Endodermal cell (in vitro differentiated cells): ENCODE data around the gene PSEN1. TPM values are rescaled to one million over a fixed set of nuclear protein-coding genes. Genes with fewer than 3 reads are reported as not detected.

Source experiments
- DNase-seq: peaks from one replicate; pipeline ENCODE4 v3.0.0-alpha.2; 2017
- H3K27ac ChIP-seq: 2 replicates; pipeline ENCODE4 v1.5.1; 2013; ENCODE audit warnings: mild to moderate bottlenecking, low read depth, low read length, moderate library complexity
- H3K27me3 ChIP-seq: 2 replicates; pipeline ENCODE4 v1.6.1; 2013; ENCODE audit warnings: mild to moderate bottlenecking, low read length, moderate library complexity; ENCODE audit not compliant: insufficient read depth, control insufficient read depth, poor library complexity, severe bottlenecking
- H3K36me3 ChIP-seq: 2 replicates; pipeline ENCODE4 v1.7.0; 2013; ENCODE audit warnings: mild to moderate bottlenecking, low read length, moderate library complexity; ENCODE audit not compliant: control insufficient read depth, insufficient read depth
- H3K4me1 ChIP-seq: one replicate; pipeline ENCODE4 v1.7.0; 2013; ENCODE audit warnings: low read length; ENCODE audit not compliant: control insufficient read depth, insufficient read depth
- H3K4me3 ChIP-seq: 2 replicates; pipeline ENCODE4 v1.5.1; 2013; ENCODE audit warnings: mild to moderate bottlenecking, low read length, moderate library complexity
- H3K9ac ChIP-seq: 2 replicates; pipeline ENCODE4 v1.6.1; 2013; ENCODE audit warnings: mild to moderate bottlenecking, low read length, moderate library complexity; ENCODE audit not compliant: poor library complexity, severe bottlenecking; ENCODE audit errors: extremely low read depth
- H3K9me3 ChIP-seq: 2 replicates; pipeline ENCODE4 v1.6.1; 2013; ENCODE audit warnings: mild to moderate bottlenecking, low read length, moderate library complexity; ENCODE audit not compliant: control insufficient read depth
- H3K27ac Mint-ChIP-seq: 2 replicates; pipeline ENCODE4 v1.8.0; 2020; ENCODE audit warnings: mixed read lengths
- H3K27me3 Mint-ChIP-seq: 2 replicates; pipeline ENCODE4 v1.8.0; 2021; ENCODE audit warnings: mild to moderate bottlenecking, mixed read lengths; ENCODE audit not compliant: insufficient read depth
- H3K36me3 Mint-ChIP-seq: 2 replicates; pipeline ENCODE4 v1.8.0; 2020; ENCODE audit warnings: low read depth, mixed read lengths
- H3K4me1 Mint-ChIP-seq: 2 replicates; pipeline ENCODE4 v1.8.0; 2020; ENCODE audit warnings: mixed read lengths
- H3K4me3 Mint-ChIP-seq: 2 replicates; pipeline ENCODE4 v1.8.0; 2020; ENCODE audit warnings: mild to moderate bottlenecking, moderate library complexity, mixed read lengths
- H3K9me3 Mint-ChIP-seq: 2 replicates; pipeline ENCODE4 v1.8.0; 2020; ENCODE audit warnings: mild to moderate bottlenecking, mixed read lengths
- CTCF ChIP-seq: fragments of 200-600 bp; sonication (generic); conservative IDR thresholded peaks from 2 replicates; pipeline ENCODE4 v1.5.0; 2021; ENCODE audit warnings: antibody characterized with exemption, mild to moderate bottlenecking
- WGBS, 2 experiments: methylation state at CpG; one replicate each; pipeline versions ENCODE4 v1.1.5 to v1.1.7; 2013; ENCODE audit warnings: missing lambda C conversion rate in 2 of 2, mixed read lengths in 1 of 2; ENCODE audit not compliant: insufficient coverage in 1 of 2, insufficient read length in 1 of 2; 5-methylcytosine and 5-hydroxymethylcytosine counted together
- total RNA-seq, 2 donors: library from RNA; stranded (reverse); fragmentation: NEBNext Ultra II Directional in 1 of 2; extraction: Animal tissue kit (Norgen Biotek cat#: 25700) in 1 of 2; gene quantifications; 2 replicates in 1 of 2; 3 replicates in 1 of 2; pipeline ENCODE4 v1.2.1, GENCODE V29; 2021

Gene PSEN1
- total RNA-seq, 2 donors from 2014 or later = 45.7 to 49.9 TPM

- WGBS, 2 experiments = 87 to 100% methylated on average over 2 to 10 of the region's 10 CpGs
- H3K9ac ChIP-seq = no peak overlapping the region
- no peak overlapping the region for H3K27ac Mint-ChIP-seq
These were observed 117.0 kb downstream of the PSEN1 start for GRCh38 chr14:73253323-73253610.

GRCh38 chr14:73253721-73254120 lies 117.4 kb downstream of the PSEN1 start:
- no peak overlapping the region for H3K27ac Mint-ChIP-seq

More at GRCh38 chr14:73253323-73253610, 117.0 kb downstream of the PSEN1 start:
- H3K4me3 ChIP-seq = no peak overlapping the region
- DNase-seq = no peak
- no peaks in the 10 kb centered on the region for H3K27me3 Mint-ChIP-seq
- no peaks in the 10 kb centered on the region for H3K27me3 ChIP-seq
- no peaks in the 10 kb centered on the region for H3K4me1 ChIP-seq
- H3K4me3 Mint-ChIP-seq = no peak overlapping the region
- no peaks in the 10 kb centered on the region for H3K9me3 ChIP-seq
- no peaks in the 10 kb centered on the region for H3K4me1 Mint-ChIP-seq
- no peak for TF ChIP-seq CTCF
- H3K36me3 Mint-ChIP-seq = peaks cover 4% of the 10 kb centered on the region
- no peaks in the 10 kb centered on the region for H3K36me3 ChIP-seq
- H3K9me3 Mint-ChIP-seq = no peaks in the 10 kb centered on the region
- H3K27ac ChIP-seq = no peak overlapping the region

GRCh38 chr14:73254247-73255004 lies 118.1 kb downstream of the PSEN1 start:
- peaks cover 4% of the 10 kb centered on the region for H3K36me3 Mint-ChIP-seq
- WGBS, 2 experiments = 93 to 94% methylated on average over 23 to 28 of the region's 28 CpGs
- peak; percentile 43 for DNase-seq

More at GRCh38 chr14:73253721-73254120, 117.4 kb downstream of the PSEN1 start:
- Histone ChIP-seq H3K36me3 (no peaks in the 10 kb centered on the region), H3K4me3 (no peak overlapping the region), H3K27ac (no peak overlapping the region), H3K9ac (no peak overlapping the region), H3K9me3 (no peaks in the 10 kb centered on the region), H3K27me3 (no peaks in the 10 kb centered on the region), H3K4me1 (no peaks in the 10 kb centered on the region)
- Mint-ChIP-seq H3K27me3 (no peaks in the 10 kb centered on the region), H3K9me3 (no peaks in the 10 kb centered on the region), H3K4me3 (no peak overlapping the region), H3K4me1 (no peaks in the 10 kb centered on the region), H3K36me3 (peaks cover 4% of the 10 kb centered on the region)
- 88 to 95% methylated on average over 11 to 12 of the region's 12 CpGs for WGBS, 2 experiments
- no peak for TF ChIP-seq CTCF
- DNase-seq = no peak

More at GRCh38 chr14:73254247-73255004, 118.1 kb downstream of the PSEN1 start:
- H3K4me1 Mint-ChIP-seq = no peaks in the 10 kb centered on the region
- no peaks in the 10 kb centered on the region for H3K4me1 ChIP-seq
- no peaks in the 10 kb centered on the region for H3K36me3 ChIP-seq
- H3K27me3 Mint-ChIP-seq = no peaks in the 10 kb centered on the region
- H3K4me3 ChIP-seq = no peak overlapping the region
- H3K27me3 ChIP-seq = no peaks in the 10 kb centered on the region
- H3K27ac ChIP-seq = no peak overlapping the region
- no peak overlapping the region for H3K4me3 Mint-ChIP-seq
- no peak overlapping the region for H3K27ac Mint-ChIP-seq
- H3K9me3 Mint-ChIP-seq = no peaks in the 10 kb centered on the region
- no peak for TF ChIP-seq CTCF
- no peak overlapping the region for H3K9ac ChIP-seq
- no peaks in the 10 kb centered on the region for H3K9me3 ChIP-seq
